Stromal cell of bone marrow (primary cell): ENCODE measurements around the gene MTHFD1L.
"Not testable (repeated sequence)": the region's sequence is repeated elsewhere in the genome, so short reads cannot be mapped to it uniquely, and the experiment has no call there.

Source experiments
- DNase-seq: peaks from one replicate; pipeline ENCODE4 v3.0.0-alpha.2; 2012; ENCODE audit warnings: low read depth

MTHFD1L gene

DNA sequence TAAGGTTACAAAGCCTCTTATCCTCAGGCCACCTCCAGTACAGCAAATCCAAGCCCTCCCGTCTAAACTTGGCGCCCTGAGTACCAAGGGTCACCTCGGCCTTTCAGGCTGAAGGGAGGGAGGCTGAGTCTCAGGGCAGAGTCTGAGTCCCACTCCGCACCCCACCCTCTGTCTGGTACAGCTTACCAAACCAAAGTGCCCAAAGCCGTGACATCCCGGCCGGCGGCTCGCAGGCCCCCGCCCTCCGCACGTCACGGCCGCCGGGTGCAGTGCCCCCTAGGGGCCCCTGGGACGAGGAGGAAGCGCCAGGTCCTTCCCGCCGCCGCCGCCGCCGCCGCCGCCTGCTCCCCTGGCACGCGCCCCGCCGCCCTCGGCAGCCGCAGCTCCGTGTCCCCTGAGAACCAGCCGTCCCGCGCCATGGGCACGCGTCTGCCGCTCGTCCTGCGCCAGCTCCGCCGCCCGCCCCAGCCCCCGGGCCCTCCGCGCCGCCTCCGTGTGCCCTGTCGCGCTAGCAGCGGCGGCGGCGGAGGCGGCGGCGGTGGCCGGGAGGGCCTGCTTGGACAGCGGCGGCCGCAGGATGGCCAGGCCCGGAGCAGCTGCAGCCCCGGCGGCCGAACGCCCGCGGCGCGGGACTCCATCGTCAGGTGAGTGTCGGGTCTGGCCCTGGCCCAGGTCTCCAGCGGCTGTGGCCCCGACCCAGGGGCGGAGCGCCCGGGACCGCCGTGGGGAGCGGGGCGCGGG is at the start of gene MTHFD1L:
Gene MTHFD1L, plus strand, starts transcription at position 297 of the 741 bp plus-strand sequence. Its CDS starts 121 bp downstream, at position 418.
- peak; percentile 76 for DNase-seq

GRCh38 chr6:150816554-150816953 is 48.9 kb upstream of the MTHFD1L start:
- DNase-seq, result not testable (repeated sequence)

DNA sequence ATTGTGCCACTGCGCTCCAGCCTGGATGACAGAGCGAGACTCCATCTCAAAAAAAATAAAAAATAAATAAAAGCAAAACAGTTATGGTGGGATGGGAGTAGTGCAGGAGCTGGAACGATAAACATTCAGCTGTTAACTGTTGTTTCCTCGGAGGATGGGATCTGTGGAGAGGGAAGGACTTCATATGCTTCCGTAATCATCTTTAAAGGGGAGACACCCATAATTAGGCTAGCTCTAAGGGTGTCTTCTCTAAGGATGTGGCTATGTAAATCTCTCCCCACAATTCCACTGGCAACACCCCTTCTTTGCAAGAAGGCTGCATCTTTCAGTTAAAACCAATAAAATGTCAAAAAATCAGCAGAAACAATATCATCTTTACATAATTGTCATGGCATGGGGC is 42.6 kb upstream of the MTHFD1L start:
- DNase-seq, result no peak

- DNase-seq, result no peak
Observed at GRCh38 chr6:150826788-150827187, 38.7 kb upstream of the MTHFD1L start.

- DNase-seq, result not testable (repeated sequence)
Observed at GRCh38 chr6:150828107-150828506, 37.4 kb upstream of the MTHFD1L start.

DNA sequence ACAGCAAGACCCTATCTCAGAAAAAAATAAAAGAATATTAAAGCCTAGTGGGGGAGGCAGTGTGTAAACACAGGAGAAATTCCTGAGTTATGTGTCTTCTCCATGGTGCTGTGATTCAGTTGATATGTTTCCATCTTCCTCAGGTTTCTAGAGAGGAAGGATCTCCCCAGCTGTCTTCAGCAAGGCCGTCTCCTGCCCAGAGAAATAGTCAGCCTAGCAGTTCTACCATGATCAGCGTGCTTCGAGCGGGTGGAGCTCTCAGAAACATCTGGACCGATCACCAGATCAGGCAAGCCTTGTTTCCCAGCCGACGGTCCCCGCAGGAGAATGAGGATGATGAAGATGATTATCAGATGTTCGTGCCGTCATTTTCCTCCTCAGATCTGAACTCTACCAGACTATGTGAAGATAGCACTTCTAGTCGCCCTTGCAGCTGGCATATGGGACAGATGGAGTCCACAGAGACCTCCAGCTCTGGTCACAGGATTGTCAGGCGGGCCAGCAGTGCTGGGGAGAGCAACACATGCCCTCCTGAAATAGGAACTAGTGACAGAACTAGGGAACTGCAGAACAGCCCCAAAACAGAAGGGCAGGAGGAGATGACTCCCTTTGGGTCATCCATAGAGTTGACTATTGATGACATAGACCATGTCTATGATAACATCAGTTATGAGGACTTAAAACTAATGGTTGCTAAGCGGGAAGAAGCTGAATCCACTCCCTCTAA is 34.9 kb upstream of the MTHFD1L start:
- DNase-seq, result peak; percentile 9

GRCh38 chr6:150831577-150831976 is 33.9 kb upstream of the MTHFD1L start:
- no peak for DNase-seq

- no peak for DNase-seq
Observed at GRCh38 chr6:150835620-150836019, 29.9 kb upstream of the MTHFD1L start.

DNA sequence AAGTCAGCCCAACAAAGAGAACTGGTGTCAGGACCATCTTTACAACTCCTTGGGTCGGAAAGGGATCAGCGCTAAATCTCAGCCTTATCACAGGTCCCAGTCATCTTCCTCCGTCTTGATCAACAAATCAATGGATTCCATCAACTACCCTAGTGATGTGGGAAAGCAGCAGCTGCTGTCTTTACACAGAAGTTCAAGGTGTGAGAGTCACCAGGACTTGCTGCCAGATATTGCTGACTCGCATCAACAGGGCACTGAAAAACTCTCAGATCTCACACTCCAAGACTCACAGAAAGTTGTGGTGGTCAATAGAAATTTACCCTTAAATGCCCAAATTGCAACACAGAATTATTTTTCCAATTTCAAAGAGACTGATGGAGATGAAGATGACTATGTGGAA is 25.3 kb upstream of the MTHFD1L start:
- no peak for DNase-seq

- DNase-seq, result no peak
Observed at GRCh38 chr6:150841189-150841588, 24.3 kb upstream of the MTHFD1L start.

DNA sequence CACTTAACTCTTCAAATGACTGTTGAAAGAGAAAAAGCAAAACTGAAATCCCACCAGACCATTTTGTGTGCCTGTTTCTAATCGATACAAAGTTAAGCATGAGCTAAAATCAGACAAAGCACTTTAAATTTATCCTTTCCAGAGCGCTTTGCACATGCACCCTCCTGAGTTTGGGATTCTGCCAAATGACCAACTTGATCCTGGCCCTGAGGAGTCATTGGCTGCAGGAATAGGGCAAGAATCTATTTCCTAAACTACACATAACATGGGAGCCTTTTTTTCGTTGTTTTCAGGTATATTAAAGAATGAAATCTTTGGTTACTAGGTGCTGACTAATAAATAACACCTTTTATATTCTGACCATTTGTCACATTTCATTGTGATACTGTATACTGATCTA is 23.8 kb upstream of the MTHFD1L start:
- DNase-seq, result no peak

GRCh38 chr6:150844371-150844770 is 21.1 kb upstream of the MTHFD1L start:
- DNase-seq, result no peak

GRCh38 chr6:150846641-150847040 is 18.9 kb upstream of the MTHFD1L start:
- no peak for DNase-seq

DNA sequence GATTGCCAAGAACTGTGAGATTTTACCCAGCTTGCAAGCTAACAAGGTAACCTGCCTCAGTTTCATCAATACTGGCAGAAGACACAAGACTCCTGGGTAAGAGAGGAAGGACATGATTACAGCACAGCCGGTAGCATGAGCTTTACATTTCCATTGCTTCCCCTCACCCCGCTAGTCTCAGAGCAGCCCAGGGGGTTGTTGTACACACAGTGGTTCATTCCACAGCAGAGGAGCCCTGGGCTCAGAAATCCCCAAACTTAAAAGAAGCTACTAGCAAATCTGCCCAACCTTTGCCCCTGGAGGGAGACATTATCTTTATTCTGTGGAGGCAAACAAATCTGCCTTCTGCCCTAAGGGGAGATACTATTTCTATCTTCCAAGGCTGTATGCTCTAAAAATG is 17.1 kb upstream of the MTHFD1L start:
- DNase-seq, result no peak

DNA sequence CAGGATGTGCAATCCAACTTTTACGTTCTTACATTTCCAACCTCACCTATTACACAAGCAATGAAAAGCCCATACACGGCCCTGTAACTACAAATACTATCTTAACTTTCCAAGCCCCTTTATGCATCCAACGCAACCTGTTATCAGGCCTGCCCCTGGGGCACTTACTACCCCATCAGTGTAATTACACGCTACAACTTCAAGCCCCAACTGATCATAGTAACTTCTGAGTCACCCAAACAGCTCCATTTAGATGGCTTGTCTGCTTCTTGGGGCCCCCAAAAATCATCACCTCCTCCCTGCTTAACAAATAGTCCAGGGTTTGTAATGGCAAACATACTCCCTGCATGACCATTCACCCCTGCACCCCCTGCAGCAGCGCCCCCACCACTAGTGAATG is 11.1 kb upstream of the MTHFD1L start:
- not testable (repeated sequence) for DNase-seq

DNA sequence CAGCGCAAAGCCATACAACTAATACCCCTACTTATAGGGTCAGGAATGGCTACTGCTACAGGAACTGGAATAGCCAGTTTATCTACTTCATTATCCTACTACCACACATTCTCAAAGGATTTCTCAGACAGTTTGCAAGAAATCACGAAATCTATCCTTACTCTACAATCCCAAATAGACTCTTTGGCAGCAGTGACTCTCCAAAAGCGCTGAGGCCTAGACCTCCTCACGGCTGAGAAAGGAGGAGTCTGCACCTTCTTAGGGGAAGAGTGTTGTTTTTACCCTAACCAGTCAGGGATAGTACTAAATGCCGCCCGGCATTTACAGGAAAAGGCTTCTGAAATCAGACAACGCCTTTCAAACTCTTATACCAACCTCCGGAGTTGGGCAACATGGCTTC is 10.3 kb upstream of the MTHFD1L start:
- DNase-seq, result not testable (repeated sequence)

- peak; percentile 93 for DNase-seq
Observed at GRCh38 chr6:150857062-150857944, 8.2 kb upstream of the MTHFD1L start.

- no peak for DNase-seq
Observed at GRCh38 chr6:150857945-150858308, 7.6 kb upstream of the MTHFD1L start.

DNA sequence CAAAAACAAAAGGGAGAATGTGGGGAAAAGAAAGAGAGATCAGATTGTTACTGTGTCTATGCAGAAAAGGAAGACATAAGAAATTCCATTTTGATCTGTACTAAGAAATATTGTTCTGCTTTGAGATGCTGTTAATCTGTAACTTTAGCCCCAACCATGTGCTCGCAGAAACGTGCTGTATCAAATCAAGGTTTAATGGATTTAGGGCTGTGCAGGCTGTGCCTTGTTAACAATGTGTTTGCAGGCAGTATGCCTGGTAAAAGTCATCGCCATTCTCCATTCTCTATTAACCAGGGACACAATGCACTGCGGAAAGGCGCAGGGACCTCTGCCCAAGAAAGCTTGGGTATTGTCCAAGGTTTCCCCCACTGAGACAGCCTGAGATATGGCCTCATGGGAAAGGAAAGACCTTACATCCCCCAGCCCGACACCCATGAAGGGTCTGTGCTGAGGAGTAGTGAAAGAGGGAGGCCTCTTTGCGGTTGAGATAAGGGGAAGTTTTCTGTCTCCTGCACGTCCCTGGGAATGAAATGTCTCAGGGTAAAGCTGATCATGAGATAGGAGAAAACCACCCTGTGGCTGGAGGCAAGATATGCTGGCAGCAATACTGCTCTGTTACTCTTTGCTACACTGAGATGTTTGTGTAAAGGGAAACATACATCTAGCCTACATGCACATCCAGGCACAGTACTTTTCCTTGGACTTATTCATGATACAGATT is 3.9 kb upstream of the MTHFD1L start:
- not testable (repeated sequence) for DNase-seq

DNA sequence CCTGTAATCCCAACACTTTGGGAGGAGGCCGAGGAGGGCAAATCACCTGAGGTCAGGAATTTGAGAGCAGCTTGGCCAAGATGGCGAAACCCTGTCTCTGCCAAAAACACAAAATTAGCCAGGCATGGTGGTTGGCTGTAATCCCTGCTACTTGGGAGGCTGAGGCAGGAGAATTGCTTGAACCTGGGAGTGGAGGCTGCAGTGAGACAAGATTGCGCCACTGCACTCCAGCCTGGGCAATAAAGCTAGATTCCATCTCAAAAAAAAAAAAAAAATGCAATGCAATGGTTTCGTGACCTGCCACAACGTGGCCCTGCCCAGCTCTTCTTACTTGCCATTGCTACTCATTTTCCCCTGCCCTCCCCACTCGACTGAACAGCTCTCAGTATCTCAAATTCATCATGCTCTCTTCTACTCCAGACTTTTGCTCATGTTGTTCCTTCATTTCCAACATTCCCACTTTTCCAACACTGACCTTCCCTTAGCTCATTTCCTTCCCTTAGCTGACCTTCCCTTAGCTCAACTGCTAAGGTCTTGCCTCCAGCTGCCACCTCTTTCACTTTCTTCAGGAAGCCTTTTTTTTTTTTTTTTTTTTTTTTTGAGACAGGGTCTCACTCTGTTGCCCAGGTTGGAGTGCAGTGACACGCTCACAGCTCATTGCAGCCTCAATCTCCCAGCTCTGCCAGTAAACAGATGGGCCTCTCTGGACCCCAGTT is 2.1 kb upstream of the MTHFD1L start:
- DNase-seq, result no peak

GRCh38 chr6:150865043-150865405 is 478 bp upstream of the MTHFD1L start:
- no peak for DNase-seq
